Nucleus accumbens (tissue), 56 donors: ENCODE data around the gene ARHGEF11.

Experiments used
- DNase-seq, 56 donors: peaks; one replicate each; lab custom pipeline; 2025; lab: John Stamatoyannopoulos, UW

Gene ARHGEF11

GRCh38 chr1:156885880-156886355 lies 159.6 kb downstream of the ARHGEF11 start:
- no peak for DNase-seq

GRCh38 chr1:156885314-156885713 lies 160.2 kb downstream of the ARHGEF11 start:
- DNase-seq = no peak
